GM12864 (cell line): ENCODE results near the gene SLC5A9.

Experiments used
- DNase-seq: peaks from one replicate; pipeline ENCODE4 v3.0.0-alpha.2; 2011; ENCODE audit warnings: low read depth
- H3K4me3 ChIP-seq: 2 replicates; pipeline ENCODE4 v1.5.1; 2011; ENCODE audit warnings: mild to moderate bottlenecking, low read depth, low read length, control low read depth
- TF ChIP-seq, protein P1 (sequence below): IDR thresholded peaks from 2 replicates; pipeline ENCODE4 v1.5.1; 2011; ENCODE audit warnings: low read depth, mild to moderate bottlenecking, moderate library complexity, low read length, control low read depth, inconsistent platforms; ENCODE audit errors: missing control alignments

The SLC5A9 gene

DNA sequence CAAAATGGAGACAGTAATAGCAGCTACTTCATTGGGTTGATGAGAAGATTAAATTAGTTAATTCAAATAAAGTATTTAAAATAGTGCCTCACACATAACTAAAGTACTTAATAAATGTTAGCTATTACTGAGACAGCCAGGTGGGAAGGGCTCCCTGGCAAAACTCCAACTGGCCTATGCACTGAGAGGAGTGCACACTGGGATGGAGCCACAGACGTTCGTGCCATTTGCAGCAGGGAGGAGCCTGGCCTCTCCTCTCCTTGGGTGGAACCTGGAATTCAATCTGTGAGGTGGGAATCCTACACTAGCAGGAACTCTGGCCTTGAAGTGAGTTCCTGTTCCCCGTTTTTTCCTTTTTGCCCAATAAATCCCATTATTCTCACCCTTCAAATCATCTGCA lies 28.1 kb downstream of the SLC5A9 start:
- TF ChIP-seq, protein P1, sequence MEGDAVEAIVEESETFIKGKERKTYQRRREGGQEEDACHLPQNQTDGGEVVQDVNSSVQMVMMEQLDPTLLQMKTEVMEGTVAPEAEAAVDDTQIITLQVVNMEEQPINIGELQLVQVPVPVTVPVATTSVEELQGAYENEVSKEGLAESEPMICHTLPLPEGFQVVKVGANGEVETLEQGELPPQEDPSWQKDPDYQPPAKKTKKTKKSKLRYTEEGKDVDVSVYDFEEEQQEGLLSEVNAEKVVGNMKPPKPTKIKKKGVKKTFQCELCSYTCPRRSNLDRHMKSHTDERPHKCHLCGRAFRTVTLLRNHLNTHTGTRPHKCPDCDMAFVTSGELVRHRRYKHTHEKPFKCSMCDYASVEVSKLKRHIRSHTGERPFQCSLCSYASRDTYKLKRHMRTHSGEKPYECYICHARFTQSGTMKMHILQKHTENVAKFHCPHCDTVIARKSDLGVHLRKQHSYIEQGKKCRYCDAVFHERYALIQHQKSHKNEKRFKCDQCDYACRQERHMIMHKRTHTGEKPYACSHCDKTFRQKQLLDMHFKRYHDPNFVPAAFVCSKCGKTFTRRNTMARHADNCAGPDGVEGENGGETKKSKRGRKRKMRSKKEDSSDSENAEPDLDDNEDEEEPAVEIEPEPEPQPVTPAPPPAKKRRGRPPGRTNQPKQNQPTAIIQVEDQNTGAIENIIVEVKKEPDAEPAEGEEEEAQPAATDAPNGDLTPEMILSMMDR = no peak
- no peak for DNase-seq
- no peak overlapping the region for H3K4me3 ChIP-seq

DNA sequence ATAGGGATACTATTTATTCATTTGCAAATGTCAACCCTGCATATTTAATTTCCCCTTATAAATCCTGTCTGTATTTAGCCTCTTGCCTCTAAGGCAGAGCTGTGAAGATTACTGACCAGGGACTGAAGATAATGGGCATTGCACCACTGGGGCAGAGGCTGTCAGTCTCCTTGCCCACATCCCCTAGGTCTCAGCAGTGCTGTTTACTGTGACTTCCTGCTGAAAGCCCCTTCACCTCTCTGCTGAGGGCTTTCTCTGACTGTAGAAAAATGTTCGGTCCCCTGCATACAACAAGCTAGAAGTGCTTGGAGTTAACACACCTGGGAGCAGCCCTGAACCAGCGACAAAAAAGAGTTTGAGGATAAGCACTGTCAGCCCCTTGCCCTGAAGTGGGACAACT lies 28.8 kb downstream of the SLC5A9 start:
- TF ChIP-seq, protein P1 = no peak
- H3K4me3 ChIP-seq = no peak overlapping the region
- DNase-seq = no peak

DNA sequence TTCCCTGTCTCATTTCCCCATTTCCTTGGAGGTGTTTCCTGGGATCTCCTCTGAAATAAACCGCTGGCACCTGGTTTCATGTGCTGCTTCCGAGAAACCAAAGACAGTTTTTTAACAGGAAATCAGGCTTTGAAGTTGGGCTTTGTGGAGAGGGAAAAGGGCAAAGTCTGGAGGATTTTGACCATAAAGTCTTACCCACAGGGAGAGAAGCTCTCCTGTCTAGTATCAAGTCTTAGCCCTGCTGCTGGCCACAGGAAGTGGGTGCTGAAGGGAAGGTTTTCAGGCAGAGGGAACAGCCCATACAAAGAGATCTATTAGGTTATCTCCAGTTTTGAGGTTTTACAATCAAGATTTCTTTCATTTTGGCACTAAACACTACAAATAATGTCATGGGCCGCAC lies 29.3 kb downstream of the SLC5A9 start:
- DNase-seq = no peak
- H3K4me3 ChIP-seq = no peak overlapping the region
- TF ChIP-seq, protein P1 = no peak

DNA sequence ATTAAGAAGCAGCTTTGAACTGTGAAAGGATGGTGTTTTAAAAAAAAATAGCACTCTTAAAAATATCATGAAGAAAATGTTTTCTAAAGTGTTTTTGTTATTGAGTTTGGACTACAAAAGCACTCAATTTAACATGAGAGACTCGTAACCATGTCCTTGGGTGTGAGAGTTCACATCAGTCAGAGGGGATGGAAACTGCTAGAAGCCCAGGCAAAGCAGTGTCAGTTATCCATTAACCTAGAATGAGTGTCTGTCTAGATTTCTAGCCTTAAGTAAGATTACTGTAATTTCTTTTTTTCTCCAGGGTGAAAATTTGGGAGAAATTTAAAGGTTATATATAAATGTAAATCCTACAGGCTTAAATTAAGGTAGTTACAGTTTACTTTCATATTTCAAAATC lies 31.7 kb downstream of the SLC5A9 start:
- no peak for DNase-seq
- H3K4me3 ChIP-seq = no peak overlapping the region
- TF ChIP-seq, protein P1 = no peak

DNA sequence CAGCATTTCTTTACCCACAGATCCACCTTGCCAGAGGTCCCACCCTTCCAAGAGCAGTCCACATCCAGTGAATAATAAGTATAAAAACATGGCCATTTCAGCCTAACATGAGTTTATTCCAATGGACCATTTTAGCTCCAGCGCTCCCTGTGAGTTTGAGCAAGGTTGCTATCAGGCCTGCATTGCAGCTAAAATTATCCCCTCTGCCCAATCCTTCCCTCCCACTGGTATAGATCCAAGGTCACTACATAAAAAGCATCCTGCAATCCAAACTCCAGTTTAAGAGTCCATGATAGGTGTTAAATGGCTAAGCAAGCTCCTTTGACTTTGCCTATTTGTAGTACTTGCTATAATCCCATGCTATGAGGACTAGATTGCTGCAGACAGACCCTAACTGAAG lies 35.6 kb downstream of the SLC5A9 start:
- DNase-seq = no peak
- no peak overlapping the region for H3K4me3 ChIP-seq
- TF ChIP-seq, protein P1 = no peak

DNA sequence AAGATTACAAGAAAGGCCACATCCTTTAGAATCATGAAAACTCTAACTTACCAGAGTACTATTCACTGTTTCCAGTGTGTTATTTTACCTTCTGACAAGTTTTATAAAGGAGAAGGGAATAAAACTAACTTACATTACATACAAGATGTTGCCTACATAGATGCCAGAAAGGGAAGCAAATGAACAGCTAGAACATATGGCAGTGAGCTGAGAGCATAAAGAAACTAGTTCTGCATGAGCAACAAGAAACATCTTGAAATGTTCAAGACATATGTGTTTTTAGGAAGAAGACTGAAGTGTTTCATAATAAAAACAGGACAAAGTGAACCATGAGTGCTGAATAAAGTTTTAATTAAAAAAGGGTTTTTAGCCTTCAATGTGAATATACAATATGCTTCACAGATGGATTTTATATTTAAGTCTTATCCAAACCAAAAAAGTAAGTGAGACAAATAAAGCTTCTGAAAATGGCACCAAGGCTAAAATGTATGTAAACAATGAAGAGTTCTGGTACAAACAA lies 39.4 kb downstream of the SLC5A9 start:
- no peak for DNase-seq
- TF ChIP-seq, protein P1 = no peak
- no peak overlapping the region for H3K4me3 ChIP-seq

DNA sequence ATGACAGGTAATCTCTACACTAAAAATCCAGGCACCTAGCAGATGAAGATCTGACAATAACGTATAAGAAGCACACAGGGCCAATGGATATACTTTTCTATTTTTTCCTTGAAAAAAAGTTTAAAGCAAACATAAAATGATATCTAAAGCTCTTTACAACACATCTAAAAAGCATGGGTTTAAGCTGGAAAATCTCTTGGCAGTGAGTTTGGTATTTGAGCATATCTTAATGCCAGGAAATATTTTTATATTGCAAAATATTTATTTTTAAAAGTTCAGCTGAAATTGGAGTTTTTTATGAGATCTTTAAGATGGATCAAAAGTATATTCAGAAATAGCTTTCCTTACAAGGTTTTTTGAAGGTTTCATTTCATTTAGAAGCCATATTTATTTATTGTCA lies 40.5 kb downstream of the SLC5A9 start:
- H3K4me3 ChIP-seq = no peak overlapping the region
- DNase-seq = no peak
- TF ChIP-seq, protein P1 = no peak
